ENCODE results near the gene XRCC6.

The XRCC6 gene

DNA sequence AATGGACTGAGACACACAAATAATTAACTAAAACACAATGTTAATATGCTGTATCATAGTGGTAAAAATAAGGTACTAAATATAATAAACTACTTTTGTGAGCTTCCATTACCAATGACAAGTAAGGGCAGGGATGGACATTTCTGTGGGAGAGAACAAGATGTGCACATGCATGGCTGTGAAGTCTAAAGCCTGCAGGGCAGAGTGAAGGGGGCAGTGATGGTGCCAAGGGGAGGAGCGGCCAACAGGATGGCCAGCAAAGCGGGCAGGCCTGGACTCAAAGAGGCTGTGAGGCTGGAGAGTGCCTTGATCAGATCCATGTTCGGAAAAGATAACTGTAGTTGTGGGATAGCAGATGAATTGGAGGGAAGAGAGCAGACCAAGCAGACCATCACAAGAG, 12.7 kb upstream of the XRCC6 start:
- no peak overlapping the region for H3K27ac ChIP-seq (ENCODE audit: low read depth, low read length)
- no peak overlapping the region for H3K18ac ChIP-seq (ENCODE audit: low read length)
- no peak overlapping the region for H3K9ac ChIP-seq (ENCODE audit: low read length)
- no peak overlapping the region for H2AK5ac ChIP-seq (ENCODE audit: low read length)
- H3K36me3 ChIP-seq (ENCODE audit: control insufficient read depth in 1 of 2, insufficient read depth in 2 of 2, low read length in 2 of 2) = peaks cover 6 to 17% of the 10 kb centered on the region in 2 experiments
- H3K4me2 ChIP-seq (ENCODE audit: low read length) = no peak overlapping the region
- no CpG with 5 or more reads among the region's 3 CpGs for WGBS (ENCODE audit: extremely low coverage, insufficient coverage, insufficient read length)
- no peak overlapping the region for H2BK5ac ChIP-seq (ENCODE audit: low read depth, low read length, poor library complexity)
- no peak for DNase-seq
- H3K27me3 ChIP-seq (ENCODE audit: insufficient read depth, low read length) = no peaks in the 10 kb centered on the region
- no peaks in the 10 kb centered on the region for H3K9me3 ChIP-seq (ENCODE audit: insufficient read depth, low read depth, low read length)
- H3K4me3 ChIP-seq (ENCODE audit: low read depth, low read length) = no peak overlapping the region
- H3K4me1 ChIP-seq (ENCODE audit: control insufficient read depth in 1 of 2, insufficient read depth in 2 of 2, low read length in 2 of 2) = no peaks in the 10 kb centered on the region
- no peak overlapping the region for H2AFZ ChIP-seq (ENCODE audit: insufficient read depth, low read length, poor library complexity)
- no peaks in the 10 kb centered on the region for H3K79me2 ChIP-seq (ENCODE audit: control insufficient read depth, insufficient read depth, low read length, poor library complexity)
- H3K4ac ChIP-seq (ENCODE audit: low read depth, low read length) = no peak overlapping the region
- H2BK120ac ChIP-seq (ENCODE audit: insufficient read depth, low read length, poor library complexity) = no peak overlapping the region
- no peak overlapping the region for H4K12ac ChIP-seq (ENCODE audit: low read depth, low read length)
- no peaks in the 10 kb centered on the region for H3K79me1 ChIP-seq (ENCODE audit: low read length)
- no peak overlapping the region for H3K23ac ChIP-seq (ENCODE audit: low read length)
- no peak overlapping the region for H3K14ac ChIP-seq (ENCODE audit: low read length)
- H4K8ac ChIP-seq (ENCODE audit: low read depth, low read length) = no peak overlapping the region
- no peak overlapping the region for H4K91ac ChIP-seq (ENCODE audit: low read depth, low read length)
- no peak overlapping the region for H2BK12ac ChIP-seq (ENCODE audit: low read length)

DNA sequence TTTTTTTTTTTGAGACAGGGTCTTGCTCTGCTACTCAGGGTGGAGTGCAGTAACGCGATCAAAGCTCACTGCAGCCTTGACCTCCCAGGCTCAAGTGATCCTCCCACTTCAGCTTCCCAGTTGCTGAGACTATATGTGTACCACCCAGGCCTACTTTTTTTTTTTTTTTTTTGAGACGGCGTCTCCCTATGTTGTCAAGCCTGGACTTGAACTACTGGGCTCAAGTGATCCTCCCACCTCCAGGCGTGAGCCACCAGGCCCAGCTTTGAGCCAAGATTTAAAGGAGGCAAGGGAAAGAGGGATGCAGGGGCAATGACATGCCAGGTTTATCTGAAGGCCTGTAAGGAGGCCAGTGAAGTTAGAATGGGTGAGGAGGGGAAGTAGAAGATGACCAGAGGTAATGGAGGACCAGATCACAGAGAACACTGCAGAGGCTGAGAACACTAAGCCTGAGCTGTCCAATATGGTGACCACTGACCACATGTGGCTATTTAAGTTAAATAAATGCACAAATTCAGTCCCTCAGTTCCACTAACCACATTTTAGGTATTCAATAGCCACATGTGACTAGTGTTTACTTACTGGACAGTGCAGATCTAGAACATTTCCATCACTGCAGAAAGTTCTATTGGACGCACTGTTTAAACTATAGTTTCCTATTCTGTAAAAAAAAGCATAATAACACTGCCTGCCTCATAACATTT, 8.3 kb upstream of the XRCC6 start:
- Histone ChIP-seq H4K12ac (ENCODE audit: low read depth, low read length) (no peak overlapping the region), H4K91ac (ENCODE audit: low read depth, low read length) (no peak overlapping the region), H3K9me3 (ENCODE audit: insufficient read depth, low read depth, low read length) (no peaks in the 10 kb centered on the region), H2BK120ac (ENCODE audit: insufficient read depth, low read length, poor library complexity) (no peak overlapping the region), H3K18ac (ENCODE audit: low read length) (no peak overlapping the region), H3K27me3 (ENCODE audit: insufficient read depth, low read length) (no peaks in the 10 kb centered on the region), H2BK5ac (ENCODE audit: low read depth, low read length, poor library complexity) (no peak overlapping the region), H3K4me1 (ENCODE audit: control insufficient read depth in 1 of 2, insufficient read depth in 2 of 2, low read length in 2 of 2) (no peaks in the 10 kb centered on the region), H3K27ac (ENCODE audit: low read depth, low read length) (no peak overlapping the region), H3K79me1 (ENCODE audit: low read length) (no peaks in the 10 kb centered on the region), H4K8ac (ENCODE audit: low read depth, low read length) (no peak overlapping the region), H2AK5ac (ENCODE audit: low read length) (no peak overlapping the region), H3K36me3 (ENCODE audit: control insufficient read depth in 1 of 2, insufficient read depth in 2 of 2, low read length in 2 of 2) (no peaks in the 10 kb centered on the region), H2AFZ (ENCODE audit: insufficient read depth, low read length, poor library complexity) (no peak overlapping the region), H3K4me2 (ENCODE audit: low read length) (no peak overlapping the region), H3K4me3 (ENCODE audit: low read depth, low read length) (no peak overlapping the region), H3K14ac (ENCODE audit: low read length) (no peak overlapping the region), H3K4ac (ENCODE audit: low read depth, low read length) (no peak overlapping the region), H3K79me2 (ENCODE audit: control insufficient read depth, insufficient read depth, low read length, poor library complexity) (no peaks in the 10 kb centered on the region), H2BK12ac (ENCODE audit: low read length) (no peak overlapping the region), H3K23ac (ENCODE audit: low read length) (no peak overlapping the region), H3K9ac (ENCODE audit: low read length) (no peak overlapping the region)
- WGBS (ENCODE audit: extremely low coverage, insufficient coverage, insufficient read length) = no CpG with 5 or more reads among the region's 6 CpGs
- DNase-seq = no peak

DNA sequence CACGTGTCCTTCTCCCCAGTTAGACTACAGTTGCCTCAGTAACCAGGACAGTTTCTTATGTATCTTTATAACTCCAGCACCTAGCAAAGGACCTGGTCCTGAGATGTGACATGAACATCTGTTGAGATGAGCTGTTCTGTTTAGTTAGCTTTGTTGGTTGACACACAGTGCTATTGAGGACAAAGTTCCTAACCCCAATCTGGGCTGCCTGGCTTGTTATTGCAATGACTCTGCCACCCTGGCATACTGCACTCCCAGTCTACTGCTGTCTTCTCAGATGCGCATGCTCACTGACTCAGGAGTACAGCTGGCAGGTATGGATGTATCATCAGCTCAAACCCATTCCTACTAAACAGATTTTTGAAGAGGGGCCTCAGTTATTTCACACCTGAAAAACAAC, 7.6 kb upstream of the XRCC6 start:
- Histone ChIP-seq H2AFZ (ENCODE audit: insufficient read depth, low read length, poor library complexity) (no peak overlapping the region), H3K4me3 (ENCODE audit: low read depth, low read length) (no peak overlapping the region), H3K9ac (ENCODE audit: low read length) (no peak overlapping the region), H4K12ac (ENCODE audit: low read depth, low read length) (no peak overlapping the region), H3K23ac (ENCODE audit: low read length) (no peak overlapping the region), H3K79me1 (ENCODE audit: low read length) (no peaks in the 10 kb centered on the region), H2BK5ac (ENCODE audit: low read depth, low read length, poor library complexity) (no peak overlapping the region), H3K79me2 (ENCODE audit: control insufficient read depth, insufficient read depth, low read length, poor library complexity) (no peaks in the 10 kb centered on the region), H2BK120ac (ENCODE audit: insufficient read depth, low read length, poor library complexity) (no peak overlapping the region), H2BK12ac (ENCODE audit: low read length) (no peak overlapping the region), H3K18ac (ENCODE audit: low read length) (no peak overlapping the region), H3K36me3 (ENCODE audit: control insufficient read depth in 1 of 2, insufficient read depth in 2 of 2, low read length in 2 of 2) (no peaks in the 10 kb centered on the region), H3K4me2 (ENCODE audit: low read length) (no peak overlapping the region), H4K91ac (ENCODE audit: low read depth, low read length) (no peak overlapping the region), H3K27me3 (ENCODE audit: insufficient read depth, low read length) (no peaks in the 10 kb centered on the region), H3K14ac (ENCODE audit: low read length) (no peak overlapping the region), H4K8ac (ENCODE audit: low read depth, low read length) (no peak overlapping the region), H2AK5ac (ENCODE audit: low read length) (no peak overlapping the region), H3K4ac (ENCODE audit: low read depth, low read length) (no peak overlapping the region), H3K4me1 (ENCODE audit: control insufficient read depth in 1 of 2, insufficient read depth in 2 of 2, low read length in 2 of 2) (no peaks in the 10 kb centered on the region), H3K27ac (ENCODE audit: low read depth, low read length) (no peak overlapping the region), H3K9me3 (ENCODE audit: insufficient read depth, low read depth, low read length) (no peaks in the 10 kb centered on the region)
- no peak for DNase-seq
- no CpG with 5 or more reads among the region's 2 CpGs for WGBS (ENCODE audit: extremely low coverage, insufficient coverage, insufficient read length)

DNA sequence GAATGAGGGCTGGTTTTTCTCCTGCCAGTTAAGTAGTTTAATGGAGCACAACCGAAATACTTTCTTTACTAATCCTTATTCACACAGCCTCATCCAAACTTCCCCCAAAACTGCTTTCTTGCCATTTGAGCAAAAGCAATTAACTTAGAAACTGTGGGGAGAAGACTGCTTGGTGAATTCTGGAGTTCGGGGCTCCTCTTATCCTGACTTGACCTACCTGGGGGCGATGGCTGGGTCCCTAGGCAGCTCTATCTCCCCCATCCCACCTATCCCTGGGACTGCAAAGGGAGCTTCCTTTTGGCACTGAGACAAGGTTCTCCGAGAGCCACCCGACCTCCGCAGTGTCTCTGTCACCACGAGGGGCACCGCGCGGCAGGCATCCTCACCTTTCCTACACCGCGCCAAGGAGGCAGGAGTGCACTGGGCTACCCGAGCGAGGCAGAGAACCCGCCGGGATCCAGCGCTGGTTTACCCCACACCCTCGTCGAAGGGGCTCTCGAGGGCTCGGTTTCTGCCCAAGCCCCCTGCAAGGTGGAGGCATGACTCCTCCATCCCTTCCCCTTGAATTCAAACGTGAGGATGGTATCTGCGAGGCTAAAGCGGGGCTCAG, 1.0 kb upstream of the XRCC6 start:
- no peak overlapping the region for H2BK5ac ChIP-seq (ENCODE audit: low read depth, low read length, poor library complexity)
- H2BK120ac ChIP-seq (ENCODE audit: insufficient read depth, low read length, poor library complexity) = no peak overlapping the region
- H3K4me2 ChIP-seq (ENCODE audit: low read length) = peak overlapping the region; percentile 74
- H4K12ac ChIP-seq (ENCODE audit: low read depth, low read length) = no peak overlapping the region
- peaks cover 9% of the 10 kb centered on the region for H3K79me1 ChIP-seq (ENCODE audit: low read length)
- H4K8ac ChIP-seq (ENCODE audit: low read depth, low read length) = peak overlapping the region; percentile 83
- peak overlapping the region; percentile 9 for H4K91ac ChIP-seq (ENCODE audit: low read depth, low read length)
- no peaks in the 10 kb centered on the region for H3K27me3 ChIP-seq (ENCODE audit: insufficient read depth, low read length)
- peak overlapping the region; percentile 48 for H2AFZ ChIP-seq (ENCODE audit: insufficient read depth, low read length, poor library complexity)
- peak overlapping the region; percentile 65 for H3K9ac ChIP-seq (ENCODE audit: low read length)
- peak overlapping the region; percentile 71 for H3K14ac ChIP-seq (ENCODE audit: low read length)
- no peak overlapping the region for H2BK12ac ChIP-seq (ENCODE audit: low read length)
- H3K23ac ChIP-seq (ENCODE audit: low read length) = no peak overlapping the region
- H3K4me1 ChIP-seq (ENCODE audit: control insufficient read depth in 1 of 2, insufficient read depth in 2 of 2, low read length in 2 of 2) = peaks cover 2 to 5% of the 10 kb centered on the region in 2 experiments
- no CpG with 5 or more reads among the region's 24 CpGs for WGBS (ENCODE audit: extremely low coverage, insufficient coverage, insufficient read length)
- H3K4ac ChIP-seq (ENCODE audit: low read depth, low read length) = peak overlapping the region; percentile 53
- H3K4me3 ChIP-seq (ENCODE audit: low read depth, low read length) = peak overlapping the region; percentile 87
- no peaks in the 10 kb centered on the region for H3K9me3 ChIP-seq (ENCODE audit: insufficient read depth, low read depth, low read length)
- no peak overlapping the region for H2AK5ac ChIP-seq (ENCODE audit: low read length)
- H3K18ac ChIP-seq (ENCODE audit: low read length) = peak overlapping the region; percentile 8
- peaks cover 15 to 17% of the 10 kb centered on the region in 2 experiments for H3K36me3 ChIP-seq (ENCODE audit: control insufficient read depth in 1 of 2, insufficient read depth in 2 of 2, low read length in 2 of 2)
- peak overlapping the region; percentile 35 for H3K27ac ChIP-seq (ENCODE audit: low read depth, low read length)
- DNase-seq = peak; percentile 14 to 48
- peaks cover 7% of the 10 kb centered on the region for H3K79me2 ChIP-seq (ENCODE audit: control insufficient read depth, insufficient read depth, low read length, poor library complexity)
